PC-9 (cell line): ENCODE data around the gene SYNDIG1L. TPM values are rescaled to one million over a fixed set of nuclear protein-coding genes. Genes with fewer than 3 reads are reported as not detected.

Experiments
- BruUV-seq: library from RNA; stranded (reverse); fragments of 400-500 nt; replicated peaks from 2 replicates; lab custom pipeline; 2021; lab: Mats Ljungman, UMichigan
- CTCF ChIA-PET: fragments of 300-600 bp; sonication (Branson Sonifier 250); formaldehyde crosslinking; loops from one replicate; lab custom pipeline; 2022; ENCODE audit warnings: antibody characterized with exemption; lab: Charles Lee
- POLR2A ChIA-PET: fragments of 300-600 bp; sonication (Branson Sonifier 250); formaldehyde crosslinking; loops from one replicate; lab custom pipeline; 2022; ENCODE audit warnings: antibody characterized with exemption; ENCODE audit not compliant: unreplicated experiment; lab: Charles Lee
- DNase-seq, 2 experiments: peaks; one replicate each; pipeline versions ENCODE4 v3.0.0 to v3.0.0-alpha.2; 2015 to 2022; ENCODE audit warnings: mixed read lengths in 1 of 2
- H2AFZ ChIP-seq: fragments of 200-600 bp; sonication (generic); 2 replicates; pipeline ENCODE4 v1.8.1; 2017; ENCODE audit warnings: antibody characterized with exemption
- H3F3A ChIP-seq: fragments of 200-600 bp; sonication (generic); 2 replicates; pipeline ENCODE4 v1.8.1; 2017; ENCODE audit warnings: antibody characterized with exemption, mild to moderate bottlenecking, low read depth; ENCODE audit not compliant: insufficient read depth
- H3K27ac ChIP-seq: fragments of 200-600 bp; sonication (generic); 2 replicates; pipeline ENCODE4 v1.6.1; 2016; ENCODE audit warnings: mixed run types
- H3K27me3 ChIP-seq: fragments of 200-600 bp; sonication (generic); 2 replicates; pipeline ENCODE4 v1.6.1; 2016; ENCODE audit warnings: low read depth, mixed run types; ENCODE audit not compliant: insufficient read depth
- H3K36me3 ChIP-seq: fragments of 200-600 bp; sonication (generic); 2 replicates; pipeline ENCODE4 v1.6.1; 2016; ENCODE audit warnings: low read depth, mixed run types
- H3K4me1 ChIP-seq: fragments of 200-600 bp; sonication (generic); replicated peaks from 2 replicates; pipeline ENCODE4 v1.6.1; 2016; ENCODE audit warnings: mixed run types; ENCODE audit not compliant: insufficient read depth
- H3K4me2 ChIP-seq: fragments of 200-600 bp; sonication (generic); 2 replicates; pipeline ENCODE4 v1.6.1; 2017; ENCODE audit warnings: mixed run types
- H3K4me3 ChIP-seq: fragments of 200-600 bp; sonication (generic); 2 replicates; pipeline ENCODE4 v1.6.1; 2016; ENCODE audit warnings: mixed run types
- H3K79me2 ChIP-seq: fragments of 200-600 bp; sonication (generic); 2 replicates; pipeline ENCODE4 v1.6.1; 2017; ENCODE audit warnings: low read depth, mixed run types
- H3K9me2 ChIP-seq: fragments of 200-600 bp; sonication (generic); 2 replicates; pipeline ENCODE4 v1.8.1; 2017; ENCODE audit warnings: mild to moderate bottlenecking; ENCODE audit not compliant: insufficient read depth
- H3K9me3 ChIP-seq: fragments of 200-600 bp; sonication (generic); 2 replicates; pipeline ENCODE4 v1.8.1; 2016; ENCODE audit warnings: low read depth; ENCODE audit not compliant: insufficient read depth
- H4K20me1 ChIP-seq: fragments of 200-600 bp; sonication (generic); 2 replicates; pipeline ENCODE4 v1.8.1; 2017; ENCODE audit not compliant: insufficient read depth
- EZH2 ChIP-seq: fragments of 200-600 bp; sonication (generic); IDR thresholded peaks from 2 replicates; pipeline ENCODE4 v1.8.0; 2017; ENCODE audit warnings: antibody characterized with exemption, low read depth
- intact Hi-C: fragments of 100-400 bp; cut with micrococcal nuclease; formaldehyde crosslinking; loops from one replicate; pipeline ENCODE4 v1.10.0; 2022; ENCODE audit not compliant: unreplicated experiment
- total RNA-seq: library from RNA; stranded (reverse); gene quantifications from 2 replicates; pipeline ENCODE4 v1.2.3, GENCODE V29; 2021
- TF ChIP-seq, protein P1 (sequence below): fragments of 200-600 bp; sonication (generic); conservative IDR thresholded peaks from 2 replicates; pipeline ENCODE4 v1.6.1; 2017; ENCODE audit warnings: mixed run types, antibody characterized with exemption, mild to moderate bottlenecking, moderate library complexity

The SYNDIG1L gene
- total RNA-seq, 1 experiment from 2014 or later: 0.52 TPM

- intact Hi-C loops: loop anchor here (1.0 to 5.0 kb wide), 6 partner anchors 117 to 545 kb away; no protein-coding TSS in a partner anchor
- peak; percentile 72 to 92 for DNase-seq
- TF ChIP-seq, protein P1, sequence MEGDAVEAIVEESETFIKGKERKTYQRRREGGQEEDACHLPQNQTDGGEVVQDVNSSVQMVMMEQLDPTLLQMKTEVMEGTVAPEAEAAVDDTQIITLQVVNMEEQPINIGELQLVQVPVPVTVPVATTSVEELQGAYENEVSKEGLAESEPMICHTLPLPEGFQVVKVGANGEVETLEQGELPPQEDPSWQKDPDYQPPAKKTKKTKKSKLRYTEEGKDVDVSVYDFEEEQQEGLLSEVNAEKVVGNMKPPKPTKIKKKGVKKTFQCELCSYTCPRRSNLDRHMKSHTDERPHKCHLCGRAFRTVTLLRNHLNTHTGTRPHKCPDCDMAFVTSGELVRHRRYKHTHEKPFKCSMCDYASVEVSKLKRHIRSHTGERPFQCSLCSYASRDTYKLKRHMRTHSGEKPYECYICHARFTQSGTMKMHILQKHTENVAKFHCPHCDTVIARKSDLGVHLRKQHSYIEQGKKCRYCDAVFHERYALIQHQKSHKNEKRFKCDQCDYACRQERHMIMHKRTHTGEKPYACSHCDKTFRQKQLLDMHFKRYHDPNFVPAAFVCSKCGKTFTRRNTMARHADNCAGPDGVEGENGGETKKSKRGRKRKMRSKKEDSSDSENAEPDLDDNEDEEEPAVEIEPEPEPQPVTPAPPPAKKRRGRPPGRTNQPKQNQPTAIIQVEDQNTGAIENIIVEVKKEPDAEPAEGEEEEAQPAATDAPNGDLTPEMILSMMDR: peak; percentile 100
- TF ChIP-seq EZH2: no peak
- no peaks in the 10 kb centered on the region for H3K36me3 ChIP-seq
- H3K4me3 ChIP-seq: no peak overlapping the region
- CTCF ChIA-PET: no interaction called here
- POLR2A ChIA-PET: interaction anchor here (0.7 kb wide), 1 partner anchor 105 kb away, joined by 3 read pairs; no protein-coding TSS in a partner anchor
- H3K9me2 ChIP-seq: no peaks in the 10 kb centered on the region
- no peaks in the 10 kb centered on the region for H3K9me3 ChIP-seq
- no peaks in the 10 kb centered on the region; the same call in 1 of the 2 replicates for H3F3A ChIP-seq
- H3K79me2 ChIP-seq: no peaks in the 10 kb centered on the region
- H3K4me2 ChIP-seq: peak overlapping the region; percentile 21; the same call in 1 of the 2 replicates
- H2AFZ ChIP-seq: no peak overlapping the region
- no peak overlapping the region for H3K27ac ChIP-seq
- BruUV-seq: no TSS peak
- H3K4me1 ChIP-seq: no peaks in the 10 kb centered on the region
- H4K20me1 ChIP-seq: no peaks in the 10 kb centered on the region
- no peaks in the 10 kb centered on the region for H3K27me3 ChIP-seq
Measured at GRCh38 chr14:74362361-74362915, 63.6 kb downstream of the SYNDIG1L start.

DNA sequence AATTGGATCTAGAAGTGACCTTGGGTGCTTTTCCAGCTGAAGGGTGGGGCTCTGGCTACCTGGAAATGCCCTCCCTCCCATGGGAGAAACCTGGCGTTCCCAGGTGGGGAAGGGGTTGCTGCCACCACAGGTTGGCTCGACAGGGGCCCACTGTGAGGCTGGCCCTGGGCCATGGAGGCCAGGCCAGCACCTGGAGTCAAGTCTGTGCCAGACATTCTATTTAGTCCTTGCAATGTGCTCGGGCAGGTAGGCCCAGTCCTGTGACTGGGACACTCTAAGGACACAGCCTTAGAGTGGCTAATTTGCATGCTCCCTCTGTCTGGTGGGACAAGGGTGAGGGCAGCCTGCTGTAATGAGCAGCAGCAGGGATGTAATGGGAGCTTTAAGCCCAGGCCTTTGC is 65.8 kb downstream of the SYNDIG1L start:
- no peaks in the 10 kb centered on the region for H3K9me2 ChIP-seq
- TF ChIP-seq EZH2: no peak
- TF ChIP-seq, protein P1: no peak
- H3K9me3 ChIP-seq: no peaks in the 10 kb centered on the region
- no peak for DNase-seq
- no peak overlapping the region for H3K4me3 ChIP-seq
- ChIA-PET CTCF (no interaction called here), POLR2A (no interaction called here)
- intact Hi-C loops: loop anchor here (5.0 kb wide), 1 partner anchor 547 kb away; no protein-coding TSS in a partner anchor
- no TSS peak for BruUV-seq
- H2AFZ ChIP-seq: no peak overlapping the region
- no peaks in the 10 kb centered on the region for H3K4me1 ChIP-seq
- H3F3A ChIP-seq: no peaks in the 10 kb centered on the region; the same call in 1 of the 2 replicates
- no peaks in the 10 kb centered on the region for H4K20me1 ChIP-seq
- H3K27me3 ChIP-seq: no peaks in the 10 kb centered on the region
- H3K4me2 ChIP-seq: no peak overlapping the region
- H3K79me2 ChIP-seq: no peaks in the 10 kb centered on the region
- no peak overlapping the region for H3K27ac ChIP-seq
- no peaks in the 10 kb centered on the region for H3K36me3 ChIP-seq

DNA sequence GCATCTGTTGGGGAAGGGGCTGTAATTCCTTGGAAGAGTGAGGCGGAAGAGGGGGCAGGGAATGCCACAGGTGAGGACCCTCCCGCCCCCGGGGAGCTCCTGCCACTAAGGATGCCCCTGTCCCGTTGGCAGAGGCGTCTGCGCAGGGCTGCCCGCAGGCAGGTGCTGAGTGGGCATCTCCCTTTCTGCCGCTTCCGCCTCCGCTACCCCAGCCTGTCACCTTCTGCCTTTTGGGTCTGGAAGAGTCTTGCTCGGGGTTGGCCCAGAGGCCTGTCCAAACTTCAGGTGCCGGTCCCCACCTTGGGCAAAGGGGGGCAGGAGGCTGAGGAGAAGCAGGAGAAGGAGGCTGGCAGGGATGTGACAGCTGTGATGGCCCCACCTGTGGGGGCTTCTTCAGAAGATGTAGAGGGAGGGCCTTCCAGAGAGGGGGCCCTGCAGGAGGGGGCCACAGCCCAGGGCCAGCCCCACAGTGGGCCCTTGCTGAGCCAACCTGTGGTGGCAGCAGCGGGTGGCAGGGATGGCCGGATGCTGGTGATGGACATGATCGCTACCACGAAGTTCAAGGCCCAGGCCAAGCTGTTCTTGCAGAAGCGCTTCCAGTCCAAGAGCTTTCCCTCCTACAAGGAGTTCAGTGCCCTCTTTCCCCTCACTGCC is 67.7 kb downstream of the SYNDIG1L start:
- no peak overlapping the region for H3K4me3 ChIP-seq
- H3K9me2 ChIP-seq: no peaks in the 10 kb centered on the region
- H3K27me3 ChIP-seq: no peaks in the 10 kb centered on the region
- TF ChIP-seq, protein P1: no peak
- no peak for TF ChIP-seq EZH2
- no peaks in the 10 kb centered on the region for H3K36me3 ChIP-seq
- ChIA-PET CTCF (interaction anchor here (1.2 kb wide), 1 partner anchor 132 kb away, joined by 3 read pairs; no protein-coding TSS in a partner anchor), POLR2A (no interaction called here)
- H3K4me2 ChIP-seq: no peak overlapping the region
- no peaks in the 10 kb centered on the region for H3K4me1 ChIP-seq
- no peaks in the 10 kb centered on the region for H3K79me2 ChIP-seq
- BruUV-seq: no TSS peak
- H3K27ac ChIP-seq: no peak overlapping the region
- no peak overlapping the region for H2AFZ ChIP-seq
- intact Hi-C loops: no loop called here
- H4K20me1 ChIP-seq: no peaks in the 10 kb centered on the region
- DNase-seq: no peak
- no peaks in the 10 kb centered on the region for H3F3A ChIP-seq
- no peaks in the 10 kb centered on the region for H3K9me3 ChIP-seq
